ACC112 (cell line): ENCODE data around the gene HOXA10.

Source experiments
- H2AFZ ChIP-seq: fragments of 200-600 bp; sonication (generic); one replicate; pipeline ENCODE4 v1.6.0; 2017; ENCODE audit warnings: antibody characterized with exemption, low read length; ENCODE audit not compliant: unreplicated experiment
- H3K27ac ChIP-seq: fragments of 200-600 bp; sonication (generic); 2 replicates; pipeline ENCODE4 v1.5.1; 2014; ENCODE audit warnings: low read depth, mild to moderate bottlenecking, antibody characterized with exemption, low read length, moderate library complexity
- H3K27me3 ChIP-seq: fragments of 200-600 bp; sonication (generic); 2 replicates; pipeline ENCODE4 v1.6.1; 2014; ENCODE audit warnings: mild to moderate bottlenecking, antibody characterized with exemption, low read length, moderate library complexity, mixed read lengths; ENCODE audit not compliant: insufficient read depth
- H3K36me3 ChIP-seq: fragments of 200-600 bp; sonication (generic); 2 replicates; pipeline ENCODE4 v1.6.1; 2016; ENCODE audit warnings: mild to moderate bottlenecking, antibody characterized with exemption, low read length, moderate library complexity, mixed read lengths; ENCODE audit not compliant: insufficient read depth
- H3K4me1 ChIP-seq: fragments of 200-600 bp; sonication (generic); one replicate; pipeline ENCODE4 v1.6.1; 2016; ENCODE audit warnings: low read length, mixed read lengths; ENCODE audit not compliant: insufficient read depth, unreplicated experiment, control insufficient read depth
- H3K4me3 ChIP-seq: fragments of 200-600 bp; sonication (generic); 2 replicates; pipeline ENCODE4 v1.5.1; 2014; ENCODE audit warnings: mild to moderate bottlenecking, low read depth, low read length
- H3K79me2 ChIP-seq: fragments of 200-600 bp; sonication (generic); one replicate; pipeline ENCODE4 v1.6.0; 2016; ENCODE audit warnings: low read length; ENCODE audit not compliant: control insufficient read depth, unreplicated experiment, insufficient read depth

Gene HOXA10

GRCh38 chr7:27173956-27174873 is at the start of gene HOXA10:
TSS of gene HOXA10 (minus strand) at chr7:27174320. CDS start at chr7:27174306, 14 bp downstream.
- H3K27ac ChIP-seq = no peak within 1 kb of the TSS
- H3K27me3 ChIP-seq = peaks cover 94% of the 10 kb centered on the region
- H3K4me1 ChIP-seq = no peaks in the 10 kb centered on the region
- no peaks in the 10 kb centered on the region for H3K79me2 ChIP-seq
- H3K4me3 ChIP-seq = peak within 1 kb of the TSS; percentile 58
- no peak within 1 kb of the TSS for H2AFZ ChIP-seq
- H3K36me3 ChIP-seq = no peaks in the 10 kb centered on the region

GRCh38 chr7:27221201-27221797 is 47.2 kb upstream of the HOXA10 start:
- H3K27me3 ChIP-seq = peaks cover 80% of the 10 kb centered on the region
- no peaks in the 10 kb centered on the region for H3K4me1 ChIP-seq
- no peaks in the 10 kb centered on the region for H3K36me3 ChIP-seq
- H3K4me3 ChIP-seq = no peak overlapping the region
- no peak overlapping the region for H3K27ac ChIP-seq
- H3K79me2 ChIP-seq = no peaks in the 10 kb centered on the region
- H2AFZ ChIP-seq = no peak overlapping the region

GRCh38 chr7:27220440-27220955 is 46.4 kb upstream of the HOXA10 start:
- H3K79me2 ChIP-seq = no peaks in the 10 kb centered on the region
- no peaks in the 10 kb centered on the region for H3K4me1 ChIP-seq
- no peak overlapping the region for H3K27ac ChIP-seq
- H3K4me3 ChIP-seq = no peak overlapping the region
- H2AFZ ChIP-seq = no peak overlapping the region
- H3K27me3 ChIP-seq = peaks cover 79% of the 10 kb centered on the region
- H3K36me3 ChIP-seq = no peaks in the 10 kb centered on the region

- Histone ChIP-seq H3K4me3 (no peak overlapping the region), H3K36me3 (no peaks in the 10 kb centered on the region), H2AFZ (no peak overlapping the region), H3K27ac (no peak overlapping the region), H3K27me3 (peaks cover 75% of the 10 kb centered on the region), H3K4me1 (no peaks in the 10 kb centered on the region), H3K79me2 (no peaks in the 10 kb centered on the region)
These were observed 45.7 kb upstream of the HOXA10 start for GRCh38 chr7:27219821-27220220.

GRCh38 chr7:27217951-27218350 is 43.8 kb upstream of the HOXA10 start:
- no peaks in the 10 kb centered on the region for H3K36me3 ChIP-seq
- peaks cover 68% of the 10 kb centered on the region for H3K27me3 ChIP-seq
- H3K4me1 ChIP-seq = no peaks in the 10 kb centered on the region
- H3K79me2 ChIP-seq = no peaks in the 10 kb centered on the region
- no peak overlapping the region for H3K4me3 ChIP-seq
- no peak overlapping the region for H2AFZ ChIP-seq
- no peak overlapping the region for H3K27ac ChIP-seq

GRCh38 chr7:27215356-27215755 is 41.2 kb upstream of the HOXA10 start:
- no peaks in the 10 kb centered on the region for H3K4me1 ChIP-seq
- no peak overlapping the region for H3K4me3 ChIP-seq
- H3K27ac ChIP-seq = no peak overlapping the region
- no peak overlapping the region for H2AFZ ChIP-seq
- no peaks in the 10 kb centered on the region for H3K79me2 ChIP-seq
- no peaks in the 10 kb centered on the region for H3K36me3 ChIP-seq
- peaks cover 66% of the 10 kb centered on the region for H3K27me3 ChIP-seq

GRCh38 chr7:27214239-27214950 is 40.3 kb upstream of the HOXA10 start:
- Histone ChIP-seq H3K36me3 (no peaks in the 10 kb centered on the region), H3K79me2 (no peaks in the 10 kb centered on the region), H2AFZ (no peak overlapping the region), H3K27me3 (peaks cover 57% of the 10 kb centered on the region), H3K4me1 (no peaks in the 10 kb centered on the region), H3K27ac (no peak overlapping the region), H3K4me3 (no peak overlapping the region)

GRCh38 chr7:27213433-27214238 is 39.5 kb upstream of the HOXA10 start:
- Histone ChIP-seq H3K27ac (no peak overlapping the region), H3K36me3 (no peaks in the 10 kb centered on the region), H3K27me3 (peaks cover 52% of the 10 kb centered on the region), H3K4me3 (no peak overlapping the region), H2AFZ (no peak overlapping the region), H3K79me2 (no peaks in the 10 kb centered on the region), H3K4me1 (no peaks in the 10 kb centered on the region)

GRCh38 chr7:27212497-27213432 is 38.6 kb upstream of the HOXA10 start:
- no peak overlapping the region for H2AFZ ChIP-seq
- no peaks in the 10 kb centered on the region for H3K36me3 ChIP-seq
- peaks cover 56% of the 10 kb centered on the region for H3K27me3 ChIP-seq
- H3K4me1 ChIP-seq = no peaks in the 10 kb centered on the region
- no peaks in the 10 kb centered on the region for H3K79me2 ChIP-seq
- H3K4me3 ChIP-seq = no peak overlapping the region
- H3K27ac ChIP-seq = no peak overlapping the region
